ENCODE data around the gene XAB2. TPM values are rescaled to one million over a fixed set of nuclear protein-coding genes. Genes with fewer than 3 reads are reported as not detected.

XAB2 gene
- total RNA-seq, 1 donor from 2014 or later: 28.1 TPM

- Histone ChIP-seq H3K27ac (ENCODE audit: low read depth, low read length) (no peak overlapping the region), H3K9me3 (ENCODE audit: insufficient read depth, low read depth, low read length) (no peaks in the 10 kb centered on the region), H4K20me1 (ENCODE audit: insufficient read depth, low read length) (no peaks in the 10 kb centered on the region), H2AFZ (ENCODE audit: low read depth, low read length) (no peak overlapping the region), H3K4me3 (ENCODE audit: insufficient read depth, low read depth, low read length) (no peak overlapping the region), H3K36me3 (ENCODE audit: insufficient read depth, low read length) (no peaks in the 10 kb centered on the region), H3K9ac (ENCODE audit: low read length) (no peak overlapping the region), H3K4me1 (ENCODE audit: insufficient read depth, low read length) (no peaks in the 10 kb centered on the region), H3K79me2 (ENCODE audit: insufficient read depth, low read length) (no peaks in the 10 kb centered on the region), H3K4me2 (ENCODE audit: low read length) (no peak overlapping the region), H3K27me3 (ENCODE audit: insufficient read depth, low read length) (no peaks in the 10 kb centered on the region)
- no peak for FAIRE-seq
- no peak for DNase-seq (ENCODE audit: low read depth)
- Mint-ChIP-seq H3K4me3 (ENCODE audit: unreplicated experiment) (no peak overlapping the region), H3K27ac (ENCODE audit: unreplicated experiment) (no peak overlapping the region), H3K27me3 (ENCODE audit: low read depth, unreplicated experiment) (peaks cover 4% of the 10 kb centered on the region), H3K36me3 (ENCODE audit: low read depth, unreplicated experiment) (no peaks in the 10 kb centered on the region), H3K4me1 (ENCODE audit: low read depth, unreplicated experiment) (no peaks in the 10 kb centered on the region), H3K9me3 (ENCODE audit: unreplicated experiment) (no peaks in the 10 kb centered on the region)
- no peak for TF ChIP-seq EZH2 (IDR thresholded peaks at IDR 0.05; ENCODE audit: insufficient read depth, low read length)
- no peak for TF ChIP-seq CTCF (IDR thresholded peaks at IDR 0.05; ENCODE audit: insufficient read depth, low read depth, low read length)
Observed at GRCh38 chr19:7603919-7604318, 25.4 kb downstream of the XAB2 start.

- no peak overlapping the region for H3K27ac Mint-ChIP-seq (ENCODE audit: unreplicated experiment)
Observed at GRCh38 chr19:7602935-7603497, 26.3 kb downstream of the XAB2 start.

More at GRCh38 chr19:7602935-7603497, 26.3 kb downstream of the XAB2 start:
- peaks cover 4% of the 10 kb centered on the region for H3K27me3 Mint-ChIP-seq (ENCODE audit: low read depth, unreplicated experiment)
- no peak overlapping the region for H3K4me2 ChIP-seq (ENCODE audit: low read length)
- H3K4me3 Mint-ChIP-seq (ENCODE audit: unreplicated experiment): no peak overlapping the region
- H3K4me1 ChIP-seq (ENCODE audit: insufficient read depth, low read length): no peaks in the 10 kb centered on the region
- H3K27me3 ChIP-seq (ENCODE audit: insufficient read depth, low read length): no peaks in the 10 kb centered on the region
- H3K27ac ChIP-seq (ENCODE audit: low read depth, low read length): no peak overlapping the region
- no peak overlapping the region for H3K4me3 ChIP-seq (ENCODE audit: insufficient read depth, low read depth, low read length)
- no peaks in the 10 kb centered on the region for H4K20me1 ChIP-seq (ENCODE audit: insufficient read depth, low read length)
- H3K9ac ChIP-seq (ENCODE audit: low read length): no peak overlapping the region
- no peak for DNase-seq (ENCODE audit: low read depth)
- no peaks in the 10 kb centered on the region for H3K79me2 ChIP-seq (ENCODE audit: insufficient read depth, low read length)
- TF ChIP-seq CTCF (IDR thresholded peaks at IDR 0.05; ENCODE audit: insufficient read depth, low read depth, low read length): no peak
- TF ChIP-seq EZH2 (IDR thresholded peaks at IDR 0.05; ENCODE audit: insufficient read depth, low read length): no peak
- no peaks in the 10 kb centered on the region for H3K9me3 Mint-ChIP-seq (ENCODE audit: unreplicated experiment)
- no peaks in the 10 kb centered on the region for H3K36me3 ChIP-seq (ENCODE audit: insufficient read depth, low read length)
- H3K9me3 ChIP-seq (ENCODE audit: insufficient read depth, low read depth, low read length): no peaks in the 10 kb centered on the region
- H2AFZ ChIP-seq (ENCODE audit: low read depth, low read length): no peak overlapping the region
- no peaks in the 10 kb centered on the region for H3K4me1 Mint-ChIP-seq (ENCODE audit: low read depth, unreplicated experiment)
- no peaks in the 10 kb centered on the region for H3K36me3 Mint-ChIP-seq (ENCODE audit: low read depth, unreplicated experiment)
- FAIRE-seq: no peak
